Measurements from ENCODE around the gene SASH1. TPM values are rescaled to one million over a fixed set of nuclear protein-coding genes. Genes with fewer than 3 reads are reported as not detected.
"Not testable (repeated sequence)": the region's sequence is repeated elsewhere in the genome, so short reads cannot be mapped to it uniquely, and the experiment has no call there.

Gene SASH1
- total RNA-seq, 1 donor from 2014 or later: 87.9 TPM

- not testable (repeated sequence) for DNase-seq (ENCODE audit: low read depth)
These were observed 243.0 kb downstream of the SASH1 start for GRCh38 chr6:148585641-148586040.

GRCh38 chr6:148590883-148591282 lies 248.2 kb downstream of the SASH1 start:
- no peak for DNase-seq (ENCODE audit: low read depth)

- DNase-seq (ENCODE audit: low read depth): no peak
These were observed 249.0 kb downstream of the SASH1 start for GRCh38 chr6:148591656-148592055.

- peak; percentile 68 for DNase-seq (ENCODE audit: low read depth)
These were observed 250.6 kb downstream of the SASH1 start for GRCh38 chr6:148593130-148593812.

- DNase-seq (ENCODE audit: low read depth): no peak
These were observed 251.2 kb downstream of the SASH1 start for GRCh38 chr6:148593813-148594170.

- no peak for DNase-seq (ENCODE audit: low read depth)
These were observed 252.9 kb downstream of the SASH1 start for GRCh38 chr6:148595550-148595949.

- no peak for DNase-seq (ENCODE audit: low read depth)
These were observed 254.3 kb downstream of the SASH1 start for GRCh38 chr6:148596891-148597455.

GRCh38 chr6:148598724-148599123 lies 256.1 kb downstream of the SASH1 start:
- no peak for DNase-seq (ENCODE audit: low read depth)

GRCh38 chr6:148599967-148600426 lies 257.4 kb downstream of the SASH1 start:
- no peak for DNase-seq (ENCODE audit: low read depth)
